NCI-H2029 treated with DMSO at 0.1 percent for 48 hours (cell line): ENCODE results near the gene ZNRF1.

ENCODE experiments used
- DNase-seq: peaks from one replicate; lab custom pipeline; 2025; lab: John Stamatoyannopoulos, UW

Gene ZNRF1

DNA sequence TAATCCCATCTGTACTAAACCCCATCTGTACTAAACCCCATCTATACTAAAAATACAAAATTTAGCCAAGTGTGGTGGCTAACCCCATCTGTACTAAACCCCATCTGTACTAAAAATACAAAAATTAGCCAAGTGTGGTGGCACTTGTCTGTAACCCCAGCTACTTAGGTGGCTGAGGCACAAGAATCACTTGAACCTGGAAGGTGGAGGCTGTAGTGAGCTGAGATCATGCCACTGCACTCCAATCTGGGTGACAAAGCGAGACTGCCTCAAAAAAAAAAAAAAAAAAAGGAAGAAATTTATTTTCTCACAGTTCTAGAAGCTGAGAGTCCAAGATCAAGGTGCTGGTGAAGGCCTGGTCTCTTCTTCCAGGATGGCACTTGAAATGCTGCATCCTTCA lies 161.6 kb downstream of the ZNRF1 start:
- DNase-seq, result no peak
